HL-60/S4 (cell line): ENCODE data around the gene MSMB.
"Not testable (repeated sequence)": the region's sequence is repeated elsewhere in the genome, so short reads cannot be mapped to it uniquely, and the experiment has no call there.

Experiments used
- in situ Hi-C: fragments of 300-500 bp; cut with MboI; formaldehyde crosslinking; loops from 2 replicates; pipeline ENCODE4 v1.14.3; 2022; ENCODE audit warnings: low sequenced_read_pairs

The MSMB gene

GRCh38 chr10:46014683-46015405 lies 31.2 kb downstream of the MSMB start:
- in situ Hi-C loops: no loop called here

- in situ Hi-C loops: no loop called here
Observed at GRCh38 chr10:46014206-46014605, 31.9 kb downstream of the MSMB start.

DNA sequence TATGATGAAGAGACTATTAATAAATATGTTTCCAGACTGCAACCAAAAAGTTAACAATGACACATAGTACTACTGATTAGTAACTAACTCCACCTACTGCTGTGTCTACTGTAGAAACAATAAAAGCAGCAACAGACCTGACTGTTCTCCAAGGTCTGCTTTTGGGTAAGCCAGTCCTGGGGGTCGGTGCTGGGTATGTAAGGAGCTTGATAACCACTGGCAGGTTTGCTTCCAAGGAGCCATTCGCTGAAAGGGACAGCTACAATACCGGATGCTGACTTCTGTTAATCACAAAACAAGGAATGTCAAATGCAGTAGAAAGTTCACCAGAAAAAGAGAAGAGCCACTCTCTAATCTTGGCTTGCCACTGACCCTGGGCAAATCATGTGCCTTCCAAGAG lies 33.3 kb downstream of the MSMB start:
- in situ Hi-C loops: no loop called here

- in situ Hi-C loops: no loop called here
Observed at GRCh38 chr10:46006219-46006618, 39.9 kb downstream of the MSMB start.

- in situ Hi-C loops: no loop called here
Observed at GRCh38 chr10:46005383-46005782, 40.7 kb downstream of the MSMB start.

GRCh38 chr10:46004963-46005362 lies 41.1 kb downstream of the MSMB start:
- in situ Hi-C loops: no loop called here

- in situ Hi-C loops: no loop called here
Observed at GRCh38 chr10:46002916-46003693, 43.0 kb downstream of the MSMB start.

DNA sequence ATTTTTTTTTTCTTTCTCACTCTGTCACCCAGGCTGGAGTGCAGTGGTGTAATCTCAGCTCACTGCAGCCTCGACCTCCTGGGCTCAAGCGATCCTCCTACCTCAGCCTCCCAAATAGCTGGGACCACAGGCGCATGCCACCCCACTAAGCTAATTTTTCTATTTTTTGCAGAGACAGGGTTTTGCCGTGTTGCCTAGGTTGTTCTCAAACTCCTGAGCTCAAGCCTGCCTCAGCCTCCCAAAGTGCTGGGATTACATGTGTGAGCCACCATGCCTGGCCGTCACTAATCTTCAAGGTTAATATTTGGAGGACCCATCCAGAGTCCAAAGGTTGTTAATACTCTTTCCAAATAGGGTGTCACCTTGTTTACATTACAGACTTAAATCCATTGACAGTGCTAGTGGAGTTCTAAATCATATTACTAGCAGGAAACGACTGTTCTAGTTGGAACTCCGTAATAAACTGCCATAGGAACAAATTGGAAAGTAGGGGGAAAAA lies 43.8 kb downstream of the MSMB start:
- in situ Hi-C loops: not testable (repeated sequence)

GRCh38 chr10:46001187-46001756 lies 44.8 kb downstream of the MSMB start:
- in situ Hi-C loops: no loop called here

DNA sequence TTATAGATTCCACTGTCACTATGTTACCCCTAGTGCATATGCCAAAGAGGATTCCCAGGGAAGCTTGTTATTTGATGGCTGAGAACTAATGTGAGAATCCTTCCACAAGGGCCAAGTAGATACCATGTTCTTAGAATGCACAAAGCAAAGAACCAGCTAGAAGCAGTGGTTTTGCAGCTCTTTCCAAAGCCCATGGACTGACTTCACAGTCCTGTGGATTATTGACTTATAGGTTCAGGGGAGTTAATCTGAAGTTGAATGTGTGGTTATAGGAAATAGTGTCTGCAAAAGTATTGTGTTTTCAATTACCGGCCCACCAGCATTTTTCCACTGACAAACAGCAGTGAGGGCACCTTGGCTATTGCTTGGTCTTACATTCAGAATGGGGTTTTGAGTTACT lies 45.5 kb downstream of the MSMB start:
- in situ Hi-C loops: no loop called here

DNA sequence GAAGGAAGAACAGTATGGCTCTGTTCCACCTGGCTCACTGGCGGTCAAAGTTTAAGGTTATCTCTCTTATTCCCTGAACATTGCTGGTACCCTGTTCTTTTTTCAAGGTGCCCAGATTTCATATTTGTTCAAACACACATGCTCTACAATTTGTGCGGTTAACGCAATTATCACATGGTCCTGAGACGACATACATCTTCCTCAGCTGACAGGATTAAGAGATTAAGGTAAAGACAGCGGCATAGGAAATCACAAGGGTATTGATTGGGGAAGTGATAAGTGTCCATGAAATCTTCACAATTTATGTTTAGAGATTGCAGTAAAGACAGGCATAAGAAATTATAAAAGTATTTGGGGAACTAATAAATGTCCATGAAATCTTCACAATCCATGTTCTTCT lies 46.1 kb downstream of the MSMB start:
- in situ Hi-C loops: not testable (repeated sequence)

DNA sequence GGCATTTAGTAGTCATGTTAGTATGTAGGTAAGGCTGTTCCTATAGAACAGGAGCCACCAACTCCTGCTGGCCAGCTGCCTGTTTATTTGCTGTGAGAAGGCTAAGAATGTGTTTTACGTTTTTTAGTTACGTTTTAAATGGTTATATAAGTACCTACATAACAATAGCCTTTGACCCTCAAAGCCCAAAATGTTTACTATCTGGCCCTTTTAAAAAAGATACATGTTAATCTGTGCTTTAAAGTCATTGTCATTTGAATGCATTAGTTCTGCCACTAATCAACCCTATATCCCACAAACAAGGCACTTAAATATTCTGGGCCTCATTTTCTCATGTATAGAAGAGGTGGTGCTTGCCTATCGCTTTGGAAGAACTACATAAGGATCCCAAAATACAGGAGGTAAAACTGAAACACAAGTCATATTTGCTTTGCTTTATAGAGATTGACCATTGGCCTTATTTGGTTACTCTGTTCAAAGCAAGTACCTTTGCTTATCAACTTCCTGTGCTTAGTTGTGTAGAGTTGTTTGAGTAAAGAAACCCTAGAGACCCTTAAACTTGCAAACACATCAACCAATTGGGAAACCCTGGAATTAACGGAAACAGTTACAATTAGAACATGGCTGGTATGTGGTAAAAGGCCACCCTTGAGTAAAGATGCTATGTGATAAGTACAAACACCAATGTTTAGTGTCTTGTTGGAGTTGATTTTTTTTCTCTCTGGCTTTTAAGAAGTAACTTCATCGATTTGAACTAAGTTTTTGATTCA lies 47.9 kb downstream of the MSMB start:
- in situ Hi-C loops: no loop called here

DNA sequence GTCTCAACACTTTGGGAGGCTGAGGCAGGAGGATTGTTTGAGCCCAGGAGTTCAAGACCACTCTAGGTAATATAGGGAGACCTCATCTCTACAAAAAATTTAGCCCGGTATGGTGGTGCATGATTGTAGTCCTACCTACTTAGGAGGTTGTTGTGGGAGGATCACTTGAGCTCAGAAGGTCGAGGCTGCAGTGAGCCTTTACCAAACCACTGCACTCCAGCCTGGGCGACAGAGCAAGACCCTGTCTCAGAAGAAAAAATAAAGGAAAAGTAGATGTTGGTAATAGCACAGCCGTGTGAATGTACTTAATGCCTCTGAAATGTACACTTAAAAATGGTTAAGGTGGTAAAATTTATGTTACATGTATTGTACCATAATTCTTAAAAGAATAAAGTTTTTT lies 48.5 kb downstream of the MSMB start:
- in situ Hi-C loops: no loop called here

DNA sequence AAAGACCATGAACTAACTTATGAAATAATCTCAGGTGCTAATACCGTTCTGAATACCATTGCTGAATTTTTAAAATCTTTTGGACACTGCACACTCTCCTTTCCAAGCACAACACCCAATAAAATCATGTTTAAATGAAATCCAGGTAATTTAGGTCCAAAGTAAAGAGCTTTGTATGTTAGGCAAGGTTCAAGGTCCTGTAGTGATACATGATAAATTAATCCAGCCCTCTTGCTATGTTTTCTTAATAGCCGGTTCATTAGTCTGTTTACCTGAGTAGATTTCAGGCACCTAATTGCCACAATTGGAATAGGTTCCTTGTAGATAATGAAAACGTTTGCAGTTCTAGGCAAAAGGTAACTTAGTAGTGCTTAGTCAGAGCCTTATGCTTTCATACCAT lies 60.5 kb downstream of the MSMB start:
- in situ Hi-C loops: not testable (repeated sequence)

GRCh38 chr10:45984473-45984872 lies 61.6 kb downstream of the MSMB start:
- in situ Hi-C loops: not testable (repeated sequence)

- in situ Hi-C loops: not testable (repeated sequence)
Observed at GRCh38 chr10:45983538-45984186, 62.4 kb downstream of the MSMB start.
